Medulla oblongata (tissue), 1 donor: ENCODE data around the gene COX4I1.
A peak's percentile ranks its signal among the peaks of the same experiment; 100 is the strongest.

Experiments
- DNase-seq: peaks from one replicate; pipeline ENCODE4 v3.0.0-alpha.2; 2015; ENCODE audit errors: extremely low spot score

The COX4I1 gene

DNA sequence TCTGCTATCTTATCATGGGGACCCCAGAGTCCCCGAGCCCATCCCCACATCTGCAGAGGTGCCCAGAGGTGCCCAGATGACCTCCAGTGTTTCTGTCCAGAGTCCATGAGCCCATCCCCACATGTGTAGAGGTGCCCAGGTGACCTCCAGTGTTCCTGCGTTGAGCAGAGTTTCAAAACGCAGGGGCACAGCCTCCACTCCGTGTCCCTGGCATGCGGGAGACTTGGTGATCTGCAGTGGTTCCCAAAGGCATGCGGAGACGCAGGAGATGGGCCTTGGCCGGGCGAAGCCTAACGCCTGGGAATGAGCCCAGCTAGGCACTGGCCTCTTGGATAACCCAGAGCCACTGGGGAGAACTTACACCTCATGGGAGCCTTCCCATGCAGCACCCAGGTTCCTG, 41.3 kb downstream of the COX4I1 start:
- DNase-seq, result no peak

GRCh38 chr16:85842435-85842834, 42.9 kb downstream of the COX4I1 start:
- no peak for DNase-seq

DNA sequence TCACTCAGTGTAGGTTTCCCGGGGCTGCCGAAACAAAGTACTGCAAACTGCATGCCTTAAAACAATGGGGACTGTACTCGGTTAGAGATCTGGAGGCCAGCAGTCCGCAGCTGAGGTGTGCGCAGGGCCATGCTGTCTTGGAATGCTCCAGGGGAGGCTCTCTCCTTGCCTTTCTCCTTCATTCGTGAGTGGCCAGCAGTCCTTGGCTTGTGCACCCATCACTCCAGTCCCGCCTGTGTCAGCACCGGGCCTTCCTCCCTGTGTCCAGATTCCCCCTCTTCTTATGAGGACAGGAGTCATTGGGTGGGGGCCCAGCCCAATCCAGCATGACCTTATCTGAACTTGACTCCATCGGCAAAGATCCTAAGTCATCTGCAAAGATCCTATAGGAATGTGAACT, 43.4 kb downstream of the COX4I1 start:
- DNase-seq, result no peak

GRCh38 chr16:85843471-85844168, 44.1 kb downstream of the COX4I1 start:
- no peak for DNase-seq

DNA sequence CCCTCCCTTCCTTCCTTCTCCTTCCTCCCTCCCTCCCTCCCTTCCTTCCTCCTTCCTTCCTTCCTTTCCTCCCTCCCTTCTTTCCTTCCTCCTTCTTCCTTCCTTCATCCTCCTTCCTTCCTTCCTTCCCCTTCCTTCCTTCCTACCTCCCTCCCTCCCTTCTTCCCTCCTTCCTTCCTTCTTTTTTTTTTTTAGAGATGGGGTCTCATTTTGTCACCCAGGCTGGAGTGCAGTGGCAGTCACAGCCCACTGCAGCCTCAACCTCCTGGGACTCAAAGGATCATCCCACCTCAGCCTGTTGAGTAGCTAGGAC, 44.6 kb downstream of the COX4I1 start:
- DNase-seq, result no peak

DNA sequence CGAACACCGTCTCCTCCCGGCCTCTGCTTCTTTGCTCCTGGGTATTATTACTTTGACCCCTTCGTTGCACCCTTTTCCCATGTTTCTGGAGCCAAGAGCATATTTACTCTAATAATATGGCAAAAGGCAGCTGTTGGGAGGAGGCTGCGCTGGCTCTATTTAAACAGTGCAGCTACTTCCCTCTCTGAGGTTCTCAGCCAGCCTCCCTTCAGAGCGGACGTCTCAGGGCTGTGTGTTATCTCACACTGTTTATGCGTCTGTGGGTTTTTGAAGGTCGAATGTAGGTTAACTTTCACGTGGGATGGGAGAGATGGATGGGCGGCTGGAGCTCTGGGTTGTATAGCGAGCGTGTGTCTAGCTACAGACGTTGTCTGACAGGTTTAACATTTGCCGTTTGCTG, 45.3 kb downstream of the COX4I1 start:
- peak; percentile 20 for DNase-seq

GRCh38 chr16:85845266-85845665, 45.8 kb downstream of the COX4I1 start:
- no peak for DNase-seq

DNA sequence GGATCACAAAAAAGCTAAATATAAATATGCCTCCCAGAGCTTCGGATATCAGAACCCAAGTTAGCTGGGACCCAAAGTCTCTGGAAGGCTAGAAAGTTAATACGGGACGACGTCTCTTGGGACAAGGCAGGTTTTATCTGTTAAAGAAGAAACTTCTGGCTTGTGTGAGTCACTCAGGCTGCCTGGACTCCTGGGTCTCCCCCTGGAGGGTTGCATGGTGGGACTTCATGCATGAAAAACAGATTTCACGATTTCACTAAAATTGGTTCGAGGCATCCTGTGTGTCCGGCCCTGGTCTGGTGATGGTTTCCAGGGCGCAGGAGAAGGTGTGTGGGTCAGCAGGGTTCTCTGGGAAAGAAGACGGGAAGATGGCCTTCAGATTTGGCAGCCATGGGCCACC, 47.0 kb downstream of the COX4I1 start:
- no peak for DNase-seq

GRCh38 chr16:85847036-85847435, 47.5 kb downstream of the COX4I1 start:
- DNase-seq, result no peak

GRCh38 chr16:85847681-85848601, 48.4 kb downstream of the COX4I1 start:
- no peak for DNase-seq

DNA sequence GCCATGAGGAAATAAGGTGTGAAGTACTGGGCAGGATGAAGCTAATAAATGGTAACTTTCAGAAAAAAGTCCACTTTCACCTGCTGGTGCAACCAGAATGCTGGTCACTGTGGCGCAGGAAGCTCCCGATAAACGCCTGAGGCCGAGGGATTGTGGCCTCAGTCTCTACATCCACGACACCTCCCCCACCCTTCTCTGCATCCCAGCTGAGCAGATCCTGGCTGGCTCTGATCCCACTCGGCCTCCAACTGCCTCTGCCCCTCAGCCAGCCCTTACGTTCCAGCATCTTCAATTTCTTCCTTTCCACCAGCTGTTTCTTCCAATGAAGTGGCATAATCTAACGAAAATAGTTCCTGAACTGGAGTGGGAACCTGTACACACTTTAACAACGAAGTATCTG, 49.5 kb downstream of the COX4I1 start:
- no peak for DNase-seq

DNA sequence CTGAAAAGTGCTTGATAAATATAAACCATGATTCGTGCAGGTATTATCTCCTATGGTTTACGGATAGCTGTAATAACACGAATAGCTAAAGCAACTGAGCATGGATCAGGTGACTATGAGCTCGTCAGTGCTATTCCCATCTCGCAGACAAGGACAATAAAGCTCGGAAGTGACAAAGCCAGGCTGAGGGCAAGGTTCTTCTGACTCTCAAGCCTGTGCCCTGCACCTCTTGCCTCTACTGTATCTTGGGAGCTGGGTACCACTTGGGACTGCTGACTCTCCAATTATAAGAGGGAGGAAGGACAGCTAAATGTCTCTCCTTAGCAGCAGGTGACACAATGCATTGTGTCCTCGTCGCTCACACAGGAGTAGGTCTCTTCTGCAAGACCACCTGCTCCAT, 49.9 kb downstream of the COX4I1 start:
- DNase-seq, result no peak

DNA sequence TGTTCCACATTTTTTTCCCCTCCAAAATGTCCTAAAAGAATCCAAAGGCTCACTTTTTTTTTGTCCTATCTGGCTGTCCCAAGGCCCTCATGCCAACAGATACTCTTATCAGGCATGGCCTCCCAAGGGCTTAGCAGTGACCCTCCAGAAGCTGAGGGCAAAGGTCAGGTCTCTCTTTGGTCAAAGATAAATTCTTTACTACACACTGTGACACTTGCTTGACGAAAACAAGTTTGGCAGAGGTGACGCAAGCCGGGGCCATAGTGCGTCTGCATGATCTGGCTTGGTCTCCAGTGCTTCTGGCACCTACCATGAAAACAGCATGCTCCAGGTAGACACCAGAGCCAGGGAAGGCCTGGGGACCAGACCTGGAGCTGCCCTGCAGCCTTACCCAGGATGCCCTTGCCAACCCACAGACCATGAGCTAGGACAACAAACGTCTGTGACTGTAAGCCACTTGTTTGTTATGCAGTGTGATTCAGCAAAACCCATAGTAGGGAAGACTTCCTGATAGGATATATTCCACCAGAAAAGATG, 50.9 kb downstream of the COX4I1 start:
- no peak for DNase-seq

- DNase-seq, result no peak
Observed at GRCh38 chr16:85851034-85851785, 51.7 kb downstream of the COX4I1 start.

GRCh38 chr16:85853547-85854545, 54.4 kb downstream of the COX4I1 start:
- peak; percentile 82 for DNase-seq

- no peak for DNase-seq
Observed at GRCh38 chr16:85854935-85855334, 55.4 kb downstream of the COX4I1 start.

- DNase-seq, result no peak
Observed at GRCh38 chr16:85856079-85856478, 56.6 kb downstream of the COX4I1 start.

GRCh38 chr16:85856585-85856984, 57.1 kb downstream of the COX4I1 start:
- no peak for DNase-seq
